Esophagus squamous epithelium (tissue), 4 donors: ENCODE data around the gene ETV1.

Experiments used
- CTCF ChIP-seq, 6 experiments: fragments of 450-650 bp in 4 of 6; fragments of 200-600 bp in 2 of 6; sonication (generic) in 2 of 6; IDR thresholded peaks; one replicate each; pipeline ENCODE4 v1.5.1; 2016 to 2019; ENCODE audit warnings: antibody characterized with exemption in 6 of 6, mild to moderate bottlenecking in 4 of 6, moderate library complexity in 4 of 6
- POLR2A ChIP-seq, 4 donors: fragments of 450-650 bp; IDR thresholded peaks; one replicate each; pipeline ENCODE4 v1.6.1; 2017; ENCODE audit warnings: antibody characterized with exemption in 4 of 4, mild to moderate bottlenecking in 4 of 4, moderate library complexity in 3 of 4

- TF ChIP-seq POLR2A (IDR thresholded peaks at IDR 0.05) (no peak), CTCF (IDR thresholded peaks at IDR 0.05) (no peak)
Observed at GRCh38 chr7:13908667-13909397, 80.6 kb downstream of the ETV1 start.
